HT1080 (cell line): ENCODE measurements around the gene ACSS2. TPM values are rescaled to one million over a fixed set of nuclear protein-coding genes. Genes with fewer than 3 reads are reported as not detected.

Experiments used
- DNase-seq: peaks from one replicate; pipeline ENCODE4 v3.0.0-alpha.2; 2015; ENCODE audit warnings: low read depth
- total RNA-seq: library from RNA; depleted of rRNA; stranded (reverse); fragments of >200 nt; shearing (Covaris generic); gene quantifications from 2 replicates; pipeline ENCODE4 v1.2.3, GENCODE V29; 2014; rRNA removed

The ACSS2 gene
- total RNA-seq, 1 experiment from 2014 or later: 23.0 TPM

DNA sequence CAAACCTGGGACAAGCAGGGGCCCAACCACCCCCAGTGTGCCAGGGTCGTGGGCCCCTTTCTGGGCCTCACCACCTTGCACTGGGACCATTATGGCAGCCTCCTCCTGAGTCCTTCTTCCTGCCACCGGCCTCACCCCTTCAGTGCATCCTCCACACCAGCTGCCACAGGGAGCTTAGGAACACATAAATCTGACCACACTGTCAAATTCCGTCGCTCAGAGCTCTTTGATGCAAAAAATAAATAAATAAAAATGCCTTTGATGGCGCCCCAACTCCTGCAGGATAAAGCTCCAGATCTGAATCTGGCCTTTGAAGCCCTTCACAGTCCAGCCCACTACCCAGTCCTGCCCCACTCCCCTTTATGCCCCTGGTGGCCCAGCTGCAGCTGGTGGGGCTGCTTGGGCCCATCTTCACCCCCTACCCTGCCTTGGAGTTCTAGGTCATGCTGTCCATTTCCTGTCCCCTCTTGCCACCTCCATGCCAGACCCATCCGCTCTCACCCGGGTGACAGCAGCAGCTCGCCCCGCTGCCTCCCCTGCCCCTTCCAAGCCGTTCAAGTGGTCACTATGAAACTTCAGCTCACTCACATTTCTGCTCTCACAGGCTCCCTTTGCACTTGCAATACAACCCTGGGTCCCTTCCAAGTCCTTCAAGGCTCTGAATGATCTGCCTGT lies 95.3 kb downstream of the ACSS2 start:
- no peak for DNase-seq

DNA sequence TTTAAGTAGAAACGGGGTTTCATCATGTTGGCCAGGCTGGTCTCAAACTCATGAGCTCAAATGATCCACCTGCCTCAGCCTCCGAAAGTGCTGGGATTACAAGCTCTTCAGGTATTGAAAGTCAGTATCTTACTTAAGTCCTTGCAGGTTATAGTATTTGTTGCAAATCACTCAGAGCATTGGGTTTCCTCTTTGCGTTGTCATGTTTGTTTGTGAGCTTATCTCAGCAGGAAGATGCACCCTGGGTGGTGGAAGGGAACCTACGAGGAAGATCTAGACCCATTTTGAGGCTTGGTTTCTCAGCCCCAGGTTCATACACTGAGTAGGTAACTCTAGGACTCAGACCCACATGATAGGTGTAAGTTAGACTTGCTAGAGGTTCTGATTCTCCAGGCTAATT lies 97.8 kb downstream of the ACSS2 start:
- no peak for DNase-seq

DNA sequence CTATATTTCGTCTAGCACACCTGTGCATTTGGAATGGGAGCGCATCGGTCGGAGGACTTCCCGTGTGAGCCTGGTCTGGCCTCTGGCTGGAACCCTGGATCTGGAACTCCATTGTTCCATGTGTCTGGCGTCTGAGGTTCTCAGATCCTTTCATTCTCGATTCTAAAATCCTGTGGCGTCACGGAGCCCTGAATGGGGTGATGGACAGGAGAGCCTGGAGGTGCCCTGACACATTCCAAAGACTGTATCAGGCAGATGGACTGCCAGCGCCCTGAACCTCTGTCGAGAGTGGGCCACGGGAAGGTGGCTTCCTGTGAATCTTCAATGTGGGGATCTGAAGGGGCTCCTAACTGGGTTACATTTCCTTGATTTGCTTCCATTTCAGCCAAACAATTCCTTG lies 99.9 kb downstream of the ACSS2 start:
- DNase-seq: no peak

Other genes with a start within 250 kb of the ACSS2 start
- gene PIGU, start 199.5 kb upstream of the ACSS2 start, total RNA-seq: 18.1 and 20.8 TPM in 2 replicates
- gene TP53INP2, start 172.3 kb upstream of the ACSS2 start, total RNA-seq: 2.8 and 3.1 TPM in 2 replicates
- gene NCOA6, start 51.0 kb upstream of the ACSS2 start, total RNA-seq: 4.7 and 7.5 TPM in 2 replicates
- gene GGT7, start 3.8 kb upstream of the ACSS2 start, total RNA-seq: 4.2 and 4.3 TPM in 2 replicates
- gene GSS, start 79.2 kb downstream of the ACSS2 start, total RNA-seq: 91.8 and 95.1 TPM in 2 replicates
- gene MYH7B, start 79.3 kb downstream of the ACSS2 start, total RNA-seq: 0.33 TPM in 1 of 2 replicates, not detected in the other
- 35.0 and 46.7 TPM in 2 replicates for gene TRPC4AP, start 216.2 kb downstream of the ACSS2 start, total RNA-seq